Lung (tissue), 12 donors: ENCODE results near the gene LAMA3. TPM values are rescaled to one million over a fixed set of nuclear protein-coding genes. Genes with fewer than 3 reads are reported as not detected.

Source experiments
- ATAC-seq: fragments of 200-7000 bp; cut with Tn5 transposase; one replicate; pipeline ENCODE4 v1.9.1; 2020; ENCODE audit warnings: moderate number of reproducible peaks; ENCODE audit not compliant: insufficient read depth, low FRiP score
- DNase-seq, 3 donors: peaks; one replicate each; pipeline ENCODE4 v3.0.0-alpha.2; 2013 to 2017
- H3K27ac ChIP-seq, 2 donors: one replicate each; pipeline ENCODE4 v1.5.1; 2013; ENCODE audit warnings: mild to moderate bottlenecking in 2 of 2, moderate library complexity in 2 of 2, control low read depth in 1 of 2, inconsistent platforms in 1 of 2, low read depth in 1 of 2, low read length in 1 of 2
- H3K27me3 ChIP-seq, 3 donors: one replicate each; pipeline ENCODE4 v1.5.1; 2013; ENCODE audit warnings: low read length in 2 of 3; ENCODE audit not compliant: control insufficient read depth in 3 of 3, insufficient read depth in 3 of 3
- H3K36me3 ChIP-seq, 4 donors: one replicate each; pipeline ENCODE4 v1.5.1; 2013; ENCODE audit warnings: low read length in 4 of 4, mild to moderate bottlenecking in 1 of 4, moderate library complexity in 1 of 4; ENCODE audit not compliant: control insufficient read depth in 4 of 4, insufficient read depth in 4 of 4
- H3K4me1 ChIP-seq, 5 donors: one replicate each; pipeline ENCODE4 v1.5.1; 2013; ENCODE audit warnings: low read length in 5 of 5, mild to moderate bottlenecking in 2 of 5, moderate library complexity in 1 of 5; ENCODE audit not compliant: control insufficient read depth in 5 of 5, insufficient read depth in 5 of 5
- H3K4me3 ChIP-seq: one replicate; pipeline ENCODE4 v1.5.1; 2013; ENCODE audit warnings: mild to moderate bottlenecking, control low read depth, moderate library complexity
- H3K9ac ChIP-seq, 2 donors: one replicate each; pipeline ENCODE4 v1.5.1; 2013; ENCODE audit warnings: low read length in 2 of 2, control low read depth in 1 of 2; ENCODE audit not compliant: insufficient read depth in 1 of 2
- H3K9me3 ChIP-seq, 4 donors: one replicate each; pipeline ENCODE4 v1.5.1; 2013; ENCODE audit warnings: low read length in 3 of 4, mild to moderate bottlenecking in 1 of 4, moderate library complexity in 1 of 4; ENCODE audit not compliant: control insufficient read depth in 4 of 4, insufficient read depth in 3 of 4
- WGBS, 2 donors: extraction: QIAGEN DNeasy Blood & Tissue Kit; methylation state at CpG; one replicate each; pipeline ENCODE4 v1.1.7; 2013; 5-methylcytosine and 5-hydroxymethylcytosine counted together
- polyA plus RNA-seq, 2 donors: library from polyadenylated mRNA; stranded (reverse); fragments of 200-250 nt; gene quantifications; one replicate each; pipeline ENCODE4 v1.2.1, GENCODE V29; 2013
- total RNA-seq, 2 donors: library from RNA; depleted of rRNA in 1 of 2; stranded (reverse); fragments of >200 nt in 1 of 2; gene quantifications; one replicate each; pipeline ENCODE4 v1.2.1, GENCODE V29; 2014 to 2021
- TF ChIP-seq, protein P1 (sequence below): IDR thresholded peaks from 2 replicates; pipeline ENCODE4 v1.5.1; 2012; ENCODE audit warnings: mild to moderate bottlenecking; ENCODE audit errors: control extremely low read depth, extremely low read depth
- donor health status: control.
- donor health status: control.
- donor health status: Bipolar disorder and iron deficiency.
- donor health status: healthy.
- donor health status: DM: yes; HTN: yes; CAD: no.

LAMA3 gene
- total and polyA plus RNA-seq, 4 donors = 14.1 to 110 (median 51.9) TPM

DNA sequence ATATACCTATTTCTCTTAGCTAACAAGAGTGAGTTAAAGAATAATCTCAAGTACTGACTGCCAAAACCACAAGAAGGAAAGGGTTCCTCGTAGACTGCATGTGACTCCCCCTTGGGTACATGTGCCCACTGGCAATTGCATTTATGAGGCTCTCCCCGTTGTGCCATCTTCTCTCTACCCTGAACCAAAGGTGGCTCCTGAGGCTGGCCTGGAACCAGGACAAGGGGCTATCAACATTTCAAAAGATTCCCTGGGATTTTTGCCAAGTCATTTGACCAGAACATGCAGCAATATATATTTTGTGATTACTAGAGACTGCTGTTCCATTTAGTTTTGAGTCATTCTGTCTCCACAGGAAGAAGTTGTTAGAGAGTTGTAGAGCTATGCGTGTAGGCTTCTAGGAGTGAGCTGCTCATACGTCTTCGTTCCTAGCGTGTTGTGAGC is 45.8 kb downstream of the LAMA3 start:
- Histone ChIP-seq H3K9me3 (no peaks in the 10 kb centered on the region), H3K9ac (no peak overlapping the region), H3K4me3 (no peak overlapping the region), H3K27me3 (no peaks in the 10 kb centered on the region), H3K27ac (no peak overlapping the region), H3K36me3 (no peaks in the 10 kb centered on the region), H3K4me1 (peaks cover 0 to 20% (median 6%) of the 10 kb centered on the region in 5 donors)
- TF ChIP-seq, protein P1, sequence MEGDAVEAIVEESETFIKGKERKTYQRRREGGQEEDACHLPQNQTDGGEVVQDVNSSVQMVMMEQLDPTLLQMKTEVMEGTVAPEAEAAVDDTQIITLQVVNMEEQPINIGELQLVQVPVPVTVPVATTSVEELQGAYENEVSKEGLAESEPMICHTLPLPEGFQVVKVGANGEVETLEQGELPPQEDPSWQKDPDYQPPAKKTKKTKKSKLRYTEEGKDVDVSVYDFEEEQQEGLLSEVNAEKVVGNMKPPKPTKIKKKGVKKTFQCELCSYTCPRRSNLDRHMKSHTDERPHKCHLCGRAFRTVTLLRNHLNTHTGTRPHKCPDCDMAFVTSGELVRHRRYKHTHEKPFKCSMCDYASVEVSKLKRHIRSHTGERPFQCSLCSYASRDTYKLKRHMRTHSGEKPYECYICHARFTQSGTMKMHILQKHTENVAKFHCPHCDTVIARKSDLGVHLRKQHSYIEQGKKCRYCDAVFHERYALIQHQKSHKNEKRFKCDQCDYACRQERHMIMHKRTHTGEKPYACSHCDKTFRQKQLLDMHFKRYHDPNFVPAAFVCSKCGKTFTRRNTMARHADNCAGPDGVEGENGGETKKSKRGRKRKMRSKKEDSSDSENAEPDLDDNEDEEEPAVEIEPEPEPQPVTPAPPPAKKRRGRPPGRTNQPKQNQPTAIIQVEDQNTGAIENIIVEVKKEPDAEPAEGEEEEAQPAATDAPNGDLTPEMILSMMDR = no peak
- ATAC-seq (no peak), DNase-seq (peak in 1 of 3 donors; percentile 44)
- WGBS, 2 donors = 17 to 34% methylated on average over 6 of the region's 6 CpGs

DNA sequence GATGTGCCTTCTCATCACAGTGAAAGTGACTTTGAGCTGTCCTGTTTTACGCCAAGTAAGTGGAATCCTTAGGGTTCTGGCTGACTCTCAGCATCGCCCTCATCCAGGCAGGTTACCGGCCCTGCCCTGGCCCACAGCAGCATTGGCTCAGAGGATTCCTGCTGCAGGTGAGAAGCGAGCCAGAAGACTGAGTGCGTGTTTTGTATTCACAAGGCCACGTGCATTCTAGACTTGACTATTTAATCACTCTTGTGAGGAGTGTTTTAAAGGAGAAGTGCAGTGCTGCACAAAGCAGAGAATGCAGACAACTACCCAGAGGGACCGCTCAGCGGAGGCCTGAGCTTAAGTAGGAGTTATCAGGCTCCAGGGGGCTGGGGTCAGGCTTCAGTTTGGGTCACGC is 48.3 kb downstream of the LAMA3 start:
- Histone ChIP-seq H3K36me3 (no peaks in the 10 kb centered on the region), H3K4me1 (peaks cover 0 to 20% (median 7%) of the 10 kb centered on the region in 5 donors), H3K9ac (no peak overlapping the region), H3K9me3 (no peaks in the 10 kb centered on the region), H3K27me3 (no peaks in the 10 kb centered on the region), H3K4me3 (no peak overlapping the region), H3K27ac (no peak overlapping the region)
- no peak for ATAC-seq
- TF ChIP-seq, protein P1 = no peak
- DNase-seq = peak in 1 of 3 donors; percentile 55
- WGBS, 2 donors = 58 to 74% methylated on average over 9 of the region's 9 CpGs

DNA sequence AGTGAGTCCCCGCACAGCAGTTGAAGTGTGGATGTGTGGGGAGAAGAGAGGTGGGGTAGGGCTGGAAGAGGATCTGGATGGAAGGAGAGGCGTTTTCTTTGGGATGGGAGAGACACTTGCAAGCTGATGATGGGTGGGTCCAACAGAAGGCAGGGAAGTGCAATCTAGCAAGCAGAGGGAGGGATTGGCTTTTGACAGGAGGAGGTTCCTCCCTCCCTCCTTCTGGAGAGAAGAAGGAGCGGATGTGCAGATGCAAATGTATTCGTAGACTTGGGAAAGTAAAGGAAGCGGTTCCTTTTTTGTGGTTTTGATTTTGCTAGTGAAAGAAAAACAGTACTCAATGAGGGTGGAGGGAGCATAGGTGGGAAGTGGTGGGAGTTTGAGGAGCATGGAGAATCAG is 48.9 kb downstream of the LAMA3 start:
- TF ChIP-seq, protein P1 = no peak
- Histone ChIP-seq H3K4me3 (no peak overlapping the region), H3K27me3 (no peaks in the 10 kb centered on the region), H3K9me3 (no peaks in the 10 kb centered on the region), H3K27ac (no peak overlapping the region), H3K4me1 (peaks cover 0 to 20% (median 7%) of the 10 kb centered on the region in 5 donors), H3K36me3 (no peaks in the 10 kb centered on the region), H3K9ac (no peak overlapping the region)
- 43 to 61% methylated on average over 5 of the region's 5 CpGs for WGBS, 2 donors
- no peak for ATAC-seq
- DNase-seq = no peak

DNA sequence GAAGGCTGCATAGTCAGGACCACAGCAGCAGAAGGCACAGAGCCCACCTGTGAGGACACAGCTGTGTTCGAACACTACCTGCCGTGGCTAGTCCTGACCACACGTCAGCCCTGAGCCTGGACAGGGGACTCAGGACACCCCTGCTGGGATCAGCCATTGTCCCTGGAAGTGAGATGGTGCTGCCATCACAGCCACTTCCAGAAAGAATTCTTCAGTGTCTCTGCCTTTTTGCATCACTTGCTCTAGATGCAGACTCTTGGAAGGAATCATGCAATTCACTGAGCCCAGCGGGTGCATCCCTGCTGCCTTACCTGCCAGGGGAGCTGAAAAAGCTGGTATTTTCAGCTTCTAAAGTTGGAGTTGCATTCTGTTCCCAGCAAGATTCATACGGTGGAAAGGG is 49.3 kb downstream of the LAMA3 start:
- no peak overlapping the region for H3K9ac ChIP-seq
- no peak for ATAC-seq
- peaks cover 0 to 20% (median 10%) of the 10 kb centered on the region in 5 donors for H3K4me1 ChIP-seq
- DNase-seq = no peak
- H3K4me3 ChIP-seq = no peak overlapping the region
- no peaks in the 10 kb centered on the region for H3K27me3 ChIP-seq
- no peak overlapping the region for H3K27ac ChIP-seq
- TF ChIP-seq, protein P1 = no peak
- H3K36me3 ChIP-seq = no peaks in the 10 kb centered on the region
- 72 to 82% methylated on average over 5 of the region's 5 CpGs for WGBS, 2 donors
- H3K9me3 ChIP-seq = no peaks in the 10 kb centered on the region
